Measurements from ENCODE around the gene RASL10A. TPM values are rescaled to one million over a fixed set of nuclear protein-coding genes. Genes with fewer than 3 reads are reported as not detected.

Gene RASL10A
- total RNA-seq, 4 donors from 2014 or later, result 0.13 to 1.2 TPM; not detected in 2

DNA sequence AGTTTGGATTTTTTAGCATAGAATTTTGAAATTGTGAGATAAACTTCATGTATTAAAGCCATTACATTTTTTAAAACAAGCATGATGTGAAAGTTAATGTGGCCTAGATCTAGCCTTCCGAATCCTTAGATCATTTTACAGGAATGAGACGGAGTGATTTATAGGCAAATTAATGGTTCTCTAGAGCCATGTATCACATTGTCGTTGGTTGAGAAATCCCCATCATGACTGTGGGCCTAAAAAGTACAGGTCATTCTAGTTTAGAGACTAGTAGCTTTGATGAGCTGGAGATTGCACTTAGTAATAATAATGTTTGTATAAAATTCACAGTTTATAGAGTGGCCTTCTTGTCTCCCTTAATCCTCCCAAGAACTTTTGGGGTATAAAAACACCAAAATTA is 40.3 kb downstream of the RASL10A start:
- H3K36me3 ChIP-seq, result peaks cover 2 to 79% of the 10 kb centered on the region in 2 donors
- H3K27ac ChIP-seq, result peak overlapping the region in 3 of 4 donors; percentile 31 to 59 (median 56)
- DNase-seq (no peak), ATAC-seq (peak in 1 of 2 donors; percentile 57)
- TF ChIP-seq, protein P1, sequence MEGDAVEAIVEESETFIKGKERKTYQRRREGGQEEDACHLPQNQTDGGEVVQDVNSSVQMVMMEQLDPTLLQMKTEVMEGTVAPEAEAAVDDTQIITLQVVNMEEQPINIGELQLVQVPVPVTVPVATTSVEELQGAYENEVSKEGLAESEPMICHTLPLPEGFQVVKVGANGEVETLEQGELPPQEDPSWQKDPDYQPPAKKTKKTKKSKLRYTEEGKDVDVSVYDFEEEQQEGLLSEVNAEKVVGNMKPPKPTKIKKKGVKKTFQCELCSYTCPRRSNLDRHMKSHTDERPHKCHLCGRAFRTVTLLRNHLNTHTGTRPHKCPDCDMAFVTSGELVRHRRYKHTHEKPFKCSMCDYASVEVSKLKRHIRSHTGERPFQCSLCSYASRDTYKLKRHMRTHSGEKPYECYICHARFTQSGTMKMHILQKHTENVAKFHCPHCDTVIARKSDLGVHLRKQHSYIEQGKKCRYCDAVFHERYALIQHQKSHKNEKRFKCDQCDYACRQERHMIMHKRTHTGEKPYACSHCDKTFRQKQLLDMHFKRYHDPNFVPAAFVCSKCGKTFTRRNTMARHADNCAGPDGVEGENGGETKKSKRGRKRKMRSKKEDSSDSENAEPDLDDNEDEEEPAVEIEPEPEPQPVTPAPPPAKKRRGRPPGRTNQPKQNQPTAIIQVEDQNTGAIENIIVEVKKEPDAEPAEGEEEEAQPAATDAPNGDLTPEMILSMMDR (IDR thresholded peaks at IDR 0.05 in 4 of 5, conservative IDR thresholded peaks at IDR 0.05 in 1 of 5), result no peak
- TF ChIP-seq POLR2A (IDR thresholded peaks at IDR 0.05), result no peak
- peak overlapping the region in 1 of 4 donors; percentile 4 for H3K4me3 ChIP-seq
- intact Hi-C loops (cut with DNase I; ENCODE audit: low total_unique reads), result no loop called here
- H3K4me1 ChIP-seq, result peaks cover 60 to 73% of the 10 kb centered on the region in 2 donors
- in situ Hi-C loops (cut with MboI; ENCODE audit: low sequenced_read_pairs in 4 of 4), result loop anchor here in 1 of 4 donors (25.0 kb wide), 1 partner anchor 262 kb away; no protein-coding TSS in a partner anchor
- H3K9me3 ChIP-seq, result no peaks in the 10 kb centered on the region
- no peaks in the 10 kb centered on the region for H3K27me3 ChIP-seq

GRCh38 chr22:29272624-29273023 is 42.9 kb downstream of the RASL10A start:
- intact Hi-C loops (cut with DNase I; ENCODE audit: low total_unique reads), result no loop called here
- no peak for TF ChIP-seq POLR2A (IDR thresholded peaks at IDR 0.05)
- TF ChIP-seq, protein P1 (IDR thresholded peaks at IDR 0.05 in 4 of 5, conservative IDR thresholded peaks at IDR 0.05 in 1 of 5), result no peak
- Histone ChIP-seq H3K36me3 (peaks cover 0 to 54% of the 10 kb centered on the region in 2 donors), H3K27ac (peak overlapping the region in 1 of 4 donors; percentile 3), H3K9me3 (no peaks in the 10 kb centered on the region), H3K4me1 (peaks cover 68 to 81% of the 10 kb centered on the region in 2 donors), H3K4me3 (no peak overlapping the region), H3K27me3 (no peaks in the 10 kb centered on the region)
- ATAC-seq (no peak), DNase-seq (no peak)
- in situ Hi-C loops (cut with MboI; ENCODE audit: low sequenced_read_pairs in 4 of 4), result no loop called here

- H3K36me3 ChIP-seq, result peaks cover 0 to 35% of the 10 kb centered on the region in 2 donors
Observed at GRCh38 chr22:29270475-29271271, 44.8 kb downstream of the RASL10A start.

GRCh38 chr22:29269731-29270474 is 45.6 kb downstream of the RASL10A start:
- H3K27ac ChIP-seq, result peak overlapping the region; percentile 97 to 100 (median 98)
- no peak for ATAC-seq
- intact Hi-C loops (cut with DNase I; ENCODE audit: low total_unique reads), result loop anchor here (2.0 to 5.0 kb wide), 4 partner anchors 198 to 1348 kb away; partner anchors contain the start of genes KREMEN1 and NF2
- H3K27me3 ChIP-seq, result no peaks in the 10 kb centered on the region
- H3K4me3 ChIP-seq, result peak overlapping the region; percentile 83 to 97 (median 94)
- peaks cover 0 to 36% of the 10 kb centered on the region in 2 donors for H3K36me3 ChIP-seq
- TF ChIP-seq POLR2A (IDR thresholded peaks at IDR 0.05), result no peak
- TF ChIP-seq, protein P1 (IDR thresholded peaks at IDR 0.05 in 4 of 5, conservative IDR thresholded peaks at IDR 0.05 in 1 of 5), result no peak
- peaks cover 66 to 69% of the 10 kb centered on the region in 2 donors for H3K4me1 ChIP-seq
- no peak for DNase-seq
- in situ Hi-C loops (cut with MboI; ENCODE audit: low sequenced_read_pairs in 4 of 4), result no loop called here
- no peaks in the 10 kb centered on the region for H3K9me3 ChIP-seq

More at GRCh38 chr22:29270475-29271271, 44.8 kb downstream of the RASL10A start:
- in situ Hi-C loops (cut with MboI; ENCODE audit: low sequenced_read_pairs in 4 of 4) (no loop called here), intact Hi-C loops (cut with DNase I; ENCODE audit: low total_unique reads) (no loop called here)
- H3K9me3 ChIP-seq, result no peaks in the 10 kb centered on the region
- peak overlapping the region; percentile 83 to 97 (median 94) for H3K4me3 ChIP-seq
- H3K4me1 ChIP-seq, result peaks cover 74 to 77% of the 10 kb centered on the region in 2 donors
- TF ChIP-seq POLR2A (IDR thresholded peaks at IDR 0.05), result no peak
- TF ChIP-seq, protein P1 (IDR thresholded peaks at IDR 0.05 in 4 of 5, conservative IDR thresholded peaks at IDR 0.05 in 1 of 5), result no peak
- DNase-seq (no peak), ATAC-seq (no peak)
- no peaks in the 10 kb centered on the region for H3K27me3 ChIP-seq
- peak overlapping the region; percentile 97 to 100 (median 98) for H3K27ac ChIP-seq

Measured in gastrocnemius medialis (tissue), 4 donors.